GM18511 (cell line): ENCODE results near the gene RBMX2.

Source experiments
- ATAC-seq: cut with Tn5 transposase; IDR thresholded peaks from one replicate; pipeline ENCODE4 v1.9.1; 2021; ENCODE audit warnings: mild to moderate bottlenecking, moderate library complexity; ENCODE audit not compliant: unreplicated experiment

RBMX2 gene

GRCh38 chrX:130444641-130445336 is 43.0 kb downstream of the RBMX2 start:
- ATAC-seq = peak; percentile 59

- no peak for ATAC-seq
Observed at GRCh38 chrX:130446974-130447373, 45.2 kb downstream of the RBMX2 start.
